Activated T-helper 9 cell treated with anti-CD3 and anti-CD28 coated beads, Interleukin-2, amount 50 U/mL, for 16 hours (primary cell): Measurements from ENCODE around the gene GRIK4.
"Not testable (repeated sequence)": the region's sequence is repeated elsewhere in the genome, so short reads cannot be mapped to it uniquely, and the experiment has no call there.

Experiments
- DNase-seq: peaks from one replicate; pipeline ENCODE4 v3.0.0-alpha.2; 2020; ENCODE audit warnings: low read depth

The GRIK4 gene

DNA sequence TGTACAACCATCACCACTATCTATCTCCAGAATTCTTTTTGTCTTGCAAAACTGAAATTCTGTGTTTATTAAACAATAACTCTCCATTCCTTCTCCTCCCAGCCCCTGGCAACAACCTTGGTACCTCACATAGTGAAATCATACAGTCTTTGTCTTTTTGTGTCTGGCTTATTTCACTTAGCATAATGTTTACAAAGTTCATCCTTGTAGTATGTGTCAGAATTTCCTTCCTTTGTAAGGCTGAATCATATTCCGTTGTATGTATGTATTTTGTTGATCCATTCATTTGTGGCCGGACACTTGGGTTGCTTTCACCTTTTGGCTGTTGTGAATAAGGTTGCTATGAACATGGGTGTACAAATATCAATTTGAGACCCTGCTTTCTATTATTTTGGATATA, 268.7 kb downstream of the GRIK4 start:
- no peak for DNase-seq

DNA sequence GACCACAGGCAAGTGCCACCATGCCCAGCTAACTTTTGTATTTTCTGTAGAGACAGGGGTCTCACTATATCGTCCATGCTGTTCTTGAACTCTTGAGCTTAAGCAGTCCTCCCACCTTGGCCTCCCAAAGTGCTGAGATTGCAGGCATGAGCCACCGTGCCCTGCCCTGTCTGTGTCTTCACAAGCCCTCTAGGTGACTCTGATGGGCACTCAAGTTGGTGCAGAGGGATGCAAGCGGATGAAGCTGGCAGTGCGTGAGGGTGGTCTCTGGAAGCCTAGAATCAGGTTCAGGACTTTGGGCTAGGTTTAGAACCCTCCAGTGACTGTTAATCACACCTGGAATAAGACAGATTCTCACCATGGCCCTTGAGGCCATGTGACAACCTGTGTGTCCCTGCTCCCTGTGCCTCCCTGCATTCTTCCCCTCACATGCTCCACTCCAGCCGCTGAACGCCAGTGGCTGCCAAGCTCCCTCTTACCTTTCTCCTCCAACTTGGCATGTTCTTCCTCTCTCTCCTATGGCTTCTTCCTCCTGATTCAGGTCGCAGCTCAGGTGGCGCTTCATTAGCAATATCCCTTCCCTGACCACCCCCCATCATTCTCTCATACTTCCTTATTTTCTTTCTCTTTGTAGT, 270.1 kb downstream of the GRIK4 start:
- no peak for DNase-seq

DNA sequence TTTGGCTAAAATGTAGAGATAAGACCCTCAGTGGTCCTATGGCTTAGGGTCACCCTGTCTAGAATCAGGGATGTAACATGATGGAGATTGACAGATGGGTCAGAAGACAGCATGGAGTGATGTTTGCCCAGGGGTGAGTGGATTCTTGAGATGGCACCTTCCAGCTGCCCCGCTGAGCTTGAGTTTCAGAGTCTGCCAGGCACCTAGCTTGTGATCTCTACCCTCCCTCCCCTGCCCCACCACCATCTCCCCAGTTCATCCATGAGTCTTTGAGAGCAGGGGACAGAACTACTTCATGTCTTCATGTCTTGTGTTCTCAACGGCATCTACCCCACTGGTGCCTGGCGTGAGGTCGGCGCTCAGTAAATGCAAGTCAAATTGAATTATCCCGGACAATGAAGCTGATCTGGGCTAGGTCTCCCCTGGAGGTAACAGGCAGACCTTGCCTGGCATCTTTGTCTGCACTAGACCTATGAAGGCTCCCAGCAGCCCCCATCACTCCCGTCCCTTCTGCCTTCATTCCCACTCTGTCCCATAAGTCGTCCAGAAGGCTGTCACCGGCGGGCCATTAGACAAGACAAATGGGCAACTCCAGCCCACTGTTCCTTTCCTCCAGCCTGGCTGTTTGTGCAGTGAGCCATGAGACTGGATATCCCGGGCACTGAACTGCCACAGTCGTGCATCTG, 273.2 kb downstream of the GRIK4 start:
- no peak for DNase-seq

DNA sequence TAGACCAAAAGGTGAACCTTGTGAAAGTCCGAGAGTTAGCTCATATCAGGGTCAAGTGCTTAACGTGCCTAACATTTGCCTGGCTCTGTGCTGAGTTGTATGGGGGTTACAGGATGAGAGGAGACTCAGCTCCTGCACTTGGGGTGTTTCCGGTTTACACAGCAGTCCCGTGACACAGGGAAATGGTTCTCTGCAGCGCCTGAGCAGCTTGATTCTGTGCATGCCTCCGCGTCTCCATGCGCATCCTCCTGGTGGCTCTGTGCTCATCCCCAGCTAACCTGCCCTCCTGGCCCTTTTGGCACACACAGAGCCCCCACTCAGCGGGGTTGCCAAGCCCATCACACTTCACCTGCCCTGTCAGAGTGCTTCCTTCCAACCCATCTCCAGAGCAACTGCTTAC, 274.0 kb downstream of the GRIK4 start:
- DNase-seq: no peak

DNA sequence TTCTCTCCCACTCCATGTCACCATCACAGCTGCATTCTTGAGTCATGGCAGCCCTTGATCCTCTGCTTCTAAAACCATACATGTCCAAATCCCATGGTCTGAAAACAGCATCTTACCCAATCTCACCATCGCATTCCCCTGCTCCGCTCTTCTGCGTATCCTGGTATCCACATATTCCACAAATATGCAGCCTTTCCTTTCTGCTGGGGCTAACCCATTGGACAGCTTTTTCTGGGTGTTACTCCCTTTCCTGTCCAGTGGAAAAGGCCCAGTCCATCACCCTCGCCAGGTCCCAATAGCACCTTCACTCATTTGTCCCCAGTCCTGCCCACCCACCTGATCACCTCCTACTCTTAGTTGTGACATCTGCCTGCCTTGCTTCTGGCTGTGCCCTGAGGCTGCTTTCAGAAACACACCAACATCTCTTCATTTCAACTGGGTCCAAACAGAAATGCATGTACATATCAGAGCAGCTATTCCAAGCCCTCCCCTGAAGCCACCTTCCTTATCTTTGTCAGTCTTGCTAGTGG, 274.7 kb downstream of the GRIK4 start:
- DNase-seq: no peak

DNA sequence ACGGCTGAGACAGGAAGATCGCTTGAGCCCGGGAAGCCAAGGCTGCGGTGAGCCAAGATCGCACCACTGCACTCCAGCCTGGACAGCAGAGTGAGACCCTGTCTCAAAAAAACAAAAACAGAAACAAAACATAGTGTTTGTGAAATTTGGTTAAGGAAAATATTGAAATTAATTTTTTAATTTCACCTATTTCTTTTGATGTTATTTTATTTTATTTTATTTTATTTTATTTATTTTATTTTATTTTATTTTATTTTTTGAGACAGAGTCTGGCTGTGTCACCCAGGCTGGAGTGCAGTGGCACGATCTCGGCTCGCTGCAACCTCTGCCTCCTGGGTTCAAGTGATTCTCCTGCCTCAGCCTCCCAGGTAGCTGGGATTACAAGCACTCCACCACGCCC, 275.7 kb downstream of the GRIK4 start:
- DNase-seq: not testable (repeated sequence)

DNA sequence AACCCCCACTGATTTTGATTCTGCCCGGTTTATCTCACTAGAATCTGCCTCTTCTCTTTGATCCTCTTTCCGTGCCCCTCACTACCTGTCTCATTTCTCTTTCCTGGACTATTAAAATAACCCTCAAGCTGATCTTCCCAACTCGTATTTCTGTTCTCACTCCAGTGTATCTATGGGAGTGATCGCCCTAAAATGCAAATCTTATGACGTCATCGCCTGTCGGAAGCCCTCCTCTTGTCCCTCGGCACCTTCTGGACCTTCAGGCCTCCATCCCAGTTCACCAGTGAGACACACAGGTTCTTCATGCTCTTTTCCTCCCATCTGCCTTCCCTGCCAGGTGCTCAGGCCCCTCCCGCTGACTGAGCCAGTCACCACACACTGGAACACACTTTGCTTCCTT, 277.8 kb downstream of the GRIK4 start:
- no peak for DNase-seq

DNA sequence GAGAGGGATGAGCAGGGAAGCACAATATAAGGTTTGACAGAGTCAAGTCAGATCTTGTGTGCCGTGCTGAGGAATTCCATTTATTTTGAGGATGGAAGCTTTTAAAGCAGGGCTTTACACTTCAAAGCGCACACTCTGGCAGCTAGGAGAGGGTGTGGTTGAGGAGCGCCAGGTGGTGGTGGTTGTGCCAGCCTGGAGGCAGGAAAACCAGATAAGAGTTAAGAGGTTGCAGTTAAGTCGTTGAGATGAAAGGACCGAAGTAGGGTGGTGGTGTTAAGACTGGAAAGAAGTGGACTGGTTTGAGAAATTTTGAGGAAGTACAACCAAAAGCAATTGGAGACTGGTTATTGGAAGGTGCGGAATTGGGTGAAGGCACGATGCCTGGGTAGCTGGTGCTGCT, 280.8 kb downstream of the GRIK4 start:
- DNase-seq: no peak

DNA sequence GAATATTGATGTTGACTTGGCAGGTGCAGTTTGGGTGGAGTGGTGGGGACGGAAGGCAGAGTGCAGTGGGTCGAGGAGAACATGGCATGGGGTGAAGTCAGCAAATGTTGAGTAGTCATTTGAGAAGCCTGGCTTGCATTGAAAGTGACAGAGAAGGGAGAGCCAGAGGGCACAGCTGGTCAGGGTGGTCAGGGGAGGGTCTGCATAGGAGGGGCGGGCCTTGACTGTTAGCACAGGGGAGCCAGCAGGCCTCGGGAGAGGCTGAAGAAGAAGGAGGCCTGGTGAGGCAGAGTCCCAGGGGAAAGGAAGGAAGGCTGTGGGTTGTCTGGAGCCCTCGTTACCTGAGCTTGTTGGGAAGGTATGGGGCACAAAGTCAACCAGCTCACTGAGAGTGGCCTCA, 281.6 kb downstream of the GRIK4 start:
- no peak for DNase-seq

DNA sequence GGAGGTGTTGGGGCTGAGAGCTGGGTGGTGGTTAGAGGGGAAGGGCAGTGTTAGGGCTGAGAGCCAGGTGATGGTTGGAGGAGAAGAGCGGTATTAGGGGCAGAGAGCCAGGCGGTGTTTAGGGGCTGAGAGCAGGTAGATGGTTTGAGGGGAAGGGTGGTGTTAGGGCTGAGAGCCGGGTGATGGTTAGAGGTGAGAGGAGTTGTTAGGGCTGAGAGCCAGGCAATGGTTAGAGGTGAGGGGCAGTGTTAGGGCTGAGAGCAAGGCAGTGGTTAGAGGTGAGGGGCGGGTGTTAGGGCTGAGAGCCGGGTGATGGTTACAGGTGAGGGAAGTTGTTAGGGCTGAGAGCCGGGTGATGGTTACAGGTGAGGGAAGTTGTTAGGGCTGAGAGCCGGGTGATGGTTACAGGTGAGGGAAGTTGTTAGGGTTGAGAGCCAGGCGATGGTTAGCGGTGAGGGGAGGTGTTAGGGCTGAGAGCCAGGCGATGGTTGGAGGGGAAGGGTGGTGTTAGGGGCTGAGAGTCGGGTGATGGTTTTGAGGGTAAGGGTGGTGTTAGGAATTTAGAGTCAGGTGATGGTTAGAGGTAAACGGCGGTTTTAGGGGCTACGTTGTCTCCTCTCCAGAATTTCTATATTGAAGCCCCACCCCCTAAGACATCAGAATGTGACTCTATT, 282.4 kb downstream of the GRIK4 start:
- no peak for DNase-seq

DNA sequence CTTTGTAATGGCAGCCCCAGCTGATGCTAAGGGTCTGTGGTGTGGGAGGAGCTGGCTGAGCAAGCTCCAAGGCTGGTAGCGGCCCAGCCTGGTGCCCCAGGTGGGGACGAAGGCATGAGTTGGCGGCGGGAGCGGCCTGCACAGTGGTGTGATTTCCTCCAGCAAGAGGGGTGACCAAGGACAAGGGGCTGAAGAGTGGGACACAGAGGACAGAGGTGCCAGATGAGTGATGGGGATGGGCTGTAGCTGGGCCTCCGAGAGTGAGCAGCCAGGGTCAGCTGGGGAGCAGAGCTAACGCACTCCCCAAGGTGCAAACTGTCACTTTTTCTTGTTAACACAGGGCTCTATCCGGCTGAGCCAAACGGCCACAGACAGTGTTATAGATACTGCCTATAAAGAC, 283.2 kb downstream of the GRIK4 start:
- DNase-seq: no peak

DNA sequence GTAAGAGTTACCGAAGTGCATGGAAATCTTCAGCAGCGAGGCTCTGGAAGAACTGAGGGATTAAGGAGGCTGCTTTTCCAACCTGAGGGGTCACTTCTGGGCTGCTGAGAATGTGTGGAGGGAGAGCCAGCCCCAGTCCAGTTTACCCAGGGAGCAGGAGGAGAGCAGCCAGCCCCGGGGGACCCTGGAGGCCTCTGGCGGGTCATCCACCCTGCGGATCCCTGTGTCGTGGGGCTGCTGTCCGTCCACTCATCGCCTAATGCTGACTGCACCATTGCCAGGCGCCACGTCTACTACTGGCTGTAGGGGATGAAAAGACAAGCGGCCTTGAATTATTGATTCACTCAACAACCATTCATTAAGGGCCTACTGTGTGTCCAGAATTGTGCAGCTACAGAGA, 283.6 kb downstream of the GRIK4 start:
- no peak for DNase-seq

DNA sequence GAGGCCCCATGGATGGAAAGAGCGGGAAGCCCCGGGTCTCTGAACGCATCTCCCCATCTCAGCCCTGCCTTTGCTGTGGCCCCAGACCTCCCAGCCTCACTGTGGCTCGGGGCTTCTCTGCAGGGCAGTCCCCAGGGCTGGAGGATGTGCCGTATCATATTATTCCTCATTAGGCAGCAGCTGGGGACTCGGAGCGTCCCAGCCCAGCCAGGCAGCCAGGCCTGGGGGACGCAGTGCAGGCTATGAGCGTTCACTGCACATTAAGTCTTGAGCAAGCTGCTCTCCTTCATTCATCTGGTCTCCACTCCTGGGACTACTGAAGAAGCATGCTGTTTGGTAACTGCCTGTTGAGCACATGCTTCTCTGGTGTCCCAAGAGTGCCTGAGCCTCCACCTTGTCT, 285.6 kb downstream of the GRIK4 start:
- DNase-seq: no peak

DNA sequence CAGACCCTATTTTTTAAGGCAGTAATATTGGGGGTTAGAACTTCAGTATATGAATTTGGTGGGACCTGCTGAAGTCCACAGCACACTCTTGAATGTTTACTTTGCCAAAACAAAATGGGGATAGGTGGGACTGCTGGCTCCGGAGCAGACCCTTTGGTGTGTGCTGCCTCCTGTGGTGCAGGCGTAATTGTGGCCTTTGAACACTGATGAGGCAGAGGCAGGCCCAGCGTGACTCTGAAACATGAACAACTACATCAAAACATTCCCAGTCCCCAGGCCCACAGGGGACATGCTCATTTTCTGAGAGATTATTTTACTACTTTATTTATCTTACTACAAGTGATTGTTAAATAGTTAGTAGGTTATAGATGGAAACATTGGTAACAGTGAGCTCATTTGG, 287.3 kb downstream of the GRIK4 start:
- DNase-seq: no peak

DNA sequence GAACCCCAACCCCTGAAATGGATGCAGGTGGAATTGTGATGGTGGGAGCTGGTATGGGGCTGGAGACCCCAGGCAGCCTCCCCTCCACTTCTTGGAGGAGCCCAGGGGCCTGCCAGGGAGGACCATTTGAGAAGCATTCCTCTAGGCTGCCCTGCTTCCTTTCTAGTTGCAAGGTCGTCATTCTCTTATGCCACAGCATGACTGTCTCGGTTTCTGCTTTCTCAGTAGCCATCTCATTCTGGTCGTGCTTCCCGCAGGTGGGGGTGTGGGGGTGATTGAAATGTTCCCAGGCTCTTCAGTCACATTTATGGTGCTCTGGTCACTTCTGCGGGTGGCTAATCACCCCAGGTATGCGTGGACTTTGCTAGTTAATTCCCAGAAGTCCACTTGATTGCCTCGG, 288.7 kb downstream of the GRIK4 start:
- no peak for DNase-seq

DNA sequence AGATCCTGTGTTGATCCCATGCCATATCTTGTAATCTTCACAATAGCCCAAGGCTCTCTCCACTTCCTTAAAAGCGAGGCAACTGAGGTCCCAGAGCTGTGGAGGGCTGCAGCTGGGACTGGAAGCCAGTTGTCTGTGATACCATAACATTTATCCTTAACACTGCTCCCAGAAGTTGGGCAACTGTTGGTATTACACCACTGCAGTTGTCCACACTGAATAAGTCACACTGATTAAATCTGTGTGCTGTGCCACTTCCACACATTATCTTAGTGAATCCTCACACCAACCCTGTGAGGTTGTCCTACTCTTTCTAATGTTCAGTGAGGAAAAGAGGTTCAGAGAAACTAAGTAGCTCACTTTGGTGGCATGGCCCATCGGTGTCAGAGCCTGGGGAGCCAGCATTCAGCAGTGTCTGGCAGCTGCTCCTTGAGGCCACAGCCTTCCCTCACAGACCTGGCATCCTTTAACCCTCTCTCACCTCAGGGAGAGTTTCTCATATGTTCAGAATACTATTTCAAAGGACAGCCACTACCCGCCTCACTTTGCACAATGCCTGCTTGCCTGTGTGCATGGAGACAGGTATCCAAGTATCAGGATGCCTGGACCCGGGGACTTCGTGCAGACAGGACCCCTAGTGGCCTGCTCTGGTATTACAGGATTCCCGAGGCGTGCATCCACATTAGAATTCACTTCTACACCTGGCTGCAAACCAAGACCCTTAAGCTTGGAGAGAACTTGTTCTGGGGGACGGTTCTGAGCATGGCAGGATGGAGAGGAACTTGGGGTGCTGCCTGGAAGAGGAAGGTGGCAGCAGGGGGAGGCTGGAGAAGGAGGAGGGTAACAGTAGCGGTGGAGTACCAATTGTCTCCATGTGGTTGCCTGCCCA, 290.5 kb downstream of the GRIK4 start:
- peak; percentile 8 for DNase-seq

DNA sequence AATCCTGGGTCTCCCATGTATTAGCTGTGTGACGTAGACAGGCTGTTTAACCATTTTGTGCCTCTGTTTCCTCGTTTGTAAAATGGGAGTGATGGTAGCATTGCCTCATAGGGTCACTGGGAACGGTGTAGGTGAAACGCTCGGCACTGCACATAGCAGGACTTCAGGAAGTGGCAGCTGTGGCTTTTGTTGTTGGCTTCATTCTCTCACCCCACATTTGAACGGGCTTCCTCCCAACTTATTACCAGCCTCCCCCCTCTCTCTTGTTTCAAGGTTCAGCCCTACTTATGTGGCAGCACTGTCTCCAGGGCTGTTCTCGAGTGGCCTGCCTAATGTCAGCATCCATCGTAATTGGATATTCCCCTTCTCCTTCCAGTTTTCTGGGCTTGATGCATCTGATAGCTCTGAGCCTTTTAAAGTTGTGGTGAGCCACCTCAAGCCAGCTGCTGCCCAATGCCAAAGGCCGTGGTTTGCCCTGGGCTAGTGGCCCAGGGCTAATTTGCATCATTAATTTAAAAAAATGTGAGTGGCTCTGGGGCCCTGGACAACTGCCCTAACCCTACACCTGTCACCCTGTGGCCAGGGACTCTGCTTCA, 294.5 kb downstream of the GRIK4 start:
- DNase-seq: no peak

DNA sequence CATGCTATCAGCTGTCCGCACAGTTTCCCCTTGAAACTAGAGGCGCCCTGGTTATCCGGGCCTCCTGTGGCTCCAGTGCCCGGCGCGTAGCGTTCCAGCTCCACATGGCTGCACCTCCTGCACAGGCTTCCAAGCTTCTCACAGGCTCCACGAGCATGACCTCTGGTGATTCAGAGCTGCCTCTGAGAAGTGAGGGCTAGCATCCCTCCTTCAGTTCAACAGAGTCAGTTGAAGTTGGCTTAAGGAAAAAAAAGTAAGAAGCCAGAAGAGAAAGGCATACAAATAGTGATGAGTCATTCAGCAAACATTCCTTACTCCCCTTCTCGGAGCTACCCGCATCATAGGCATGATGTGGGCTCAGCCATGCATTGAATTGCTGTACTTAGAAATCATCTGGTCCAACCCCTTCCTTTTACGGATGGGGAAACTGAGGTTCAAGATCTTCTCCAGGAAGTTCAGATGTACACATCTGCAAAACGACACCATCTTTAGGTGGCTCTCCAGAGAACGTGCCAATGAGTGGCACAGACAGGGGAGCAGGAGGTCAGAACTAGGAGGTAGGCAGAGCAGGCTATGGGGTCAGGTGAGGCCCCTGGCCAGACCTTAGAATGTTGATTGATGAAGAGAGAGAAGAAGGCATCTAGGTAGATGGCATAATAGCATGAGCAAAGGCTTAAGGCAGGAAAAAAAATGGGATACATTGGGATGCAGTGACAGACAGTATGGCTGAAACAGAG, 296.0 kb downstream of the GRIK4 start:
- no peak for DNase-seq

DNA sequence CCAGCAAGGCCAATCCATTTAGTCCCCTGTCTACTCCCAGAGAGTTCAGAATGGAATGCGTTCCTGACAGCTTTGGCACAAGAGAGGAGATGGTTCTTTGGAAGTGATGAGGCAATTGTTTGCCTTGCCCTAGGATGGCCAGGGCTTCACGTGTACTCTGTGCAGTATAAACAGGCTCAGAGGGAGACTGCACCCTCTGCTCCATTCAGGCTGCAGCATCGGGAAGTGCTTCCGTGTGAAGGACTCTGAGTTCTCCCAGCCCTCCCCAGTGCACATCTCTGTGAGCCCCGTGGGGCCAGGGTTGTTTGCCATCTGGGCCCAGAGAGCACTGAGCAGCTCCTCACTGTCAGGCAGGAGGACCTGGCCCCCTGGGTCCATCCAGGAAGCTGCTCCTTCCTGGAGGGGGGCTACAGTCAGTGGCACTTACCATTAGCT, 297.1 kb downstream of the GRIK4 start:
- no peak for DNase-seq

DNA sequence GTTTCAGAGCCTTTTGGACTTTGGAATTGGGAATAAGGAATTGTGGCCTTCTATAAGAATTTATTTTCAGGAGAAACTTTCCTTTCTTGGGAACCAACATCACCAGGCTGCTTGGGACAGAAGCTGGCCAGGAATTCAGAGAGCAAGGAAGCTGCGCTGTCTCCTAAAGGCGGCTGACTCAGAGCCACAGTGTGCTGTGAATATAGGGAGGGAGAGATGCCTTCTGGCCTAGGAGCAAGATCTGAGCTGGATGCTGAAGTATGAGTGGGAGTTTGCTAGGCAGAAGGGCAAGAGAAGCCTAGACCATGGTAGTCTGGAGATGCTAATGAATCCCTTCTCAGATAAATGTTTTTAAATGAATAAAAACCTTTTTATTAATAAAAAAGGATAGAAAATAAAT, 298.7 kb downstream of the GRIK4 start:
- no peak for DNase-seq

DNA sequence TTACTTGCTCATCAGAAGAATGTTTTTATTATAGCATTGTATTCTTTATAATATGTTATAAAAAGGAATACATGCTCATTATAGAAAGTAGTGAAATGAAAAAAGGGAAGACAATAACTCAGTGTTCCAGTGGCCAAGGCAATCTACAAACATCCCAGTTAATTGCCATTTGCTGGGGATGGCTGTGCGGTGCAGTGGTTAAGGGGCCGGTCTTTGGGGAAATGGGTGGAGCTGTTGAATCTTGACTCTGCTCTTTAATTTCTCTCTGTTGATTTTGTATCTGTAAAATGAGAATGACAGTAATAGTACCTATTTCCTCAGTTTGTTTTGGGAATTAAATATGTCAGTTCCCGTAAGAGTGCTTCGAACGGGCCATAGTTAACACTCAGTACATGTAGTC, 299.7 kb downstream of the GRIK4 start:
- DNase-seq: no peak
